HG02763 (cell line): ENCODE data around the gene CRTC1.

Source experiments
- ATAC-seq: cut with Tn5 transposase; IDR thresholded peaks from one replicate; pipeline ENCODE4 v1.9.1; 2021; ENCODE audit warnings: mild to moderate bottlenecking, moderate library complexity; ENCODE audit not compliant: unreplicated experiment

CRTC1 gene, protein sequence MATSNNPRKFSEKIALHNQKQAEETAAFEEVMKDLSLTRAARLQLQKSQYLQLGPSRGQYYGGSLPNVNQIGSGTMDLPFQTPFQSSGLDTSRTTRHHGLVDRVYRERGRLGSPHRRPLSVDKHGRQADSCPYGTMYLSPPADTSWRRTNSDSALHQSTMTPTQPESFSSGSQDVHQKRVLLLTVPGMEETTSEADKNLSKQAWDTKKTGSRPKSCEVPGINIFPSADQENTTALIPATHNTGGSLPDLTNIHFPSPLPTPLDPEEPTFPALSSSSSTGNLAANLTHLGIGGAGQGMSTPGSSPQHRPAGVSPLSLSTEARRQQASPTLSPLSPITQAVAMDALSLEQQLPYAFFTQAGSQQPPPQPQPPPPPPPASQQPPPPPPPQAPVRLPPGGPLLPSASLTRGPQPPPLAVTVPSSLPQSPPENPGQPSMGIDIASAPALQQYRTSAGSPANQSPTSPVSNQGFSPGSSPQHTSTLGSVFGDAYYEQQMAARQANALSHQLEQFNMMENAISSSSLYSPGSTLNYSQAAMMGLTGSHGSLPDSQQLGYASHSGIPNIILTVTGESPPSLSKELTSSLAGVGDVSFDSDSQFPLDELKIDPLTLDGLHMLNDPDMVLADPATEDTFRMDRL

DNA sequence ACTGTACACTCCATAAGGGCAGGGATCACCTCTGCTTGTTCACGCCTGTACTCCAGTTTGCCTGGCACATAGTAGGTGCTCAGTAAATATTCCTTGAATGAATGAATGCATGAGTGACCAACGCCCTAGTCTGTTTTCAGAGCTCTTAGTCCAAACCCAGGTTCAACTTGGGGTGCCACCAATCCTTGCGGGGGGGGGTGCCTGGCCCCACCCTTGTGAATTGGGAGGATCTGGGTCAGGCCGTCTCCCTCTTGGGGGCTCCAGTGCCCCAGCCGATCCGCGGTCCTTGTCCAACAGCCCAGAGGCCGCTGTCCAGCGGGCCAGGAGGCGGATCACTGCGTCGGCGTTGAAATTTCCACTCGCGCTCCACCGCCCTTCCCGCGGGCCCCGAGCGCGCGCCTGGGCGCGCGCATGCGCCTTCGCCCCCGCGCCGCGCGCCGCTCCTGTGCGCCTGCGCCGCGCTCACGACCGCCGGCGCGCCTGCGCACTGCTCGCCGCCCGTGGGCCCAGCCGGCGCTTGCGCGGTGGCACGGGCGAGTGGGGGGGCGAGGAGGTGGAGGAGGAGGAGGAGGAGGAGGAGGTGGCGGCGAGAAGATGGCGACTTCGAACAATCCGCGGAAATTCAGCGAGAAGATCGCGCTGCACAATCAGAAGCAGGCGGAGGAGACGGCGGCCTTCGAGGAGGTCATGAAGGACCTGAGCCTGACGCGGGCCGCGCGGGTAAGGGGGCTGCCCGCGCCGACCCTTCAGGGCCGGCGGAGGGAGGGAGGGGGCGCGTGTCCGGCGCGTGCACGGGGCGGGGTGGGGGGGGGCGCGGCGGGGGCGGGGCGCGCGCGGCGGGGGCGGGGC is at the start of gene CRTC1:
Gene CRTC1 (plus strand): TSS at position 572 of the 849 bp plus-strand sequence. CDS start 23 bp downstream, at position 595.
- ATAC-seq = peak; percentile 79

DNA sequence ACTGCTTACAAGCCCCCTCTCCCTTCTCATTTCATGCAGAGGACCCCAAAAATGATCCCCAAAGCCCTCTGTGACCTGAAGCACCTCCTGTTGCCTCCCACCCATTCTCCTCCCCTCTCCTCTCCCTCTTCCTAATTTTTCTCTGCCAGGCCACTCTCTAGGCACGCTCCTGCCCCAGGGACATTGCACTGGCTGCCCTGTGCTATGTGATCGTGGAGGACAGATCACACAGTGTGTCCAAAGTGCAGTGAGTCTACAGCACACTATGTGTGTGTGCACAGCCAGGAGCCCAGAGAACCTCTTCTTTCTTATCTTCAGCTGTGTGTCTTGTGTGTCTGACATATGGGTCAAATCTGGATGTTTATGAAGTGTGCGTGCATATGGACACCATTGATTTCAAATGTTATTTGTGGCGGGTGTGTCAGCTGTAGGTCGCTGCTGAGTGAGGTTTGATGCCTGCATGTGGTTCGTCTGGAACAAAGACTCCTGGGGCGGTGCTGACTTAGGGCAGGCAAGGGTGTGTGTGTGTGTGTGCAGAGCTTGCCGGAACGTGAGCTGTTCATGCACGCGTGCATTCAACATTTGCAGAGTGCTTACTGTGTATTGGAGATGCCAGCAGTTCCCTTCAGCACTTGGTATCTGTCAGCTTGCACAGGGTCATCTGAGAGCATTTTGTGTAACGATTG is 48.7 kb upstream of the CRTC1 start:
- ATAC-seq = no peak

DNA sequence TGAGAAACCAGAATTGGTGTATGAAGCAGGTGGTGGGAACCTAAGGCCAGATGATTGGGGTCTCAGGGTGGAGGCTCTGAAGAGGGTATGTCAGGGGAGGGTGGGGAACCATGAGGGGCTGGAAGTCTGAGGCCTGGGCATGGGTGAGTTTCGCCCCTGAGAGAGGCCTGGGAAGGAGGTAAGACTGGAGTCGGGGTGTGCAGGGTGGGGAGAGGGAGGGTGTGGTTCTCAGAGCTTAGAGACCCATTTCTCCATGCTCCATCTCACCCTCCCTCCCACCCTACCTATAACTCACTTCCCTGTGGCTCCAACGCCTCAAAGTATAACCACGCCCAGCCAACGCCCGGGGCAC is 47.7 kb upstream of the CRTC1 start:
- ATAC-seq = no peak

DNA sequence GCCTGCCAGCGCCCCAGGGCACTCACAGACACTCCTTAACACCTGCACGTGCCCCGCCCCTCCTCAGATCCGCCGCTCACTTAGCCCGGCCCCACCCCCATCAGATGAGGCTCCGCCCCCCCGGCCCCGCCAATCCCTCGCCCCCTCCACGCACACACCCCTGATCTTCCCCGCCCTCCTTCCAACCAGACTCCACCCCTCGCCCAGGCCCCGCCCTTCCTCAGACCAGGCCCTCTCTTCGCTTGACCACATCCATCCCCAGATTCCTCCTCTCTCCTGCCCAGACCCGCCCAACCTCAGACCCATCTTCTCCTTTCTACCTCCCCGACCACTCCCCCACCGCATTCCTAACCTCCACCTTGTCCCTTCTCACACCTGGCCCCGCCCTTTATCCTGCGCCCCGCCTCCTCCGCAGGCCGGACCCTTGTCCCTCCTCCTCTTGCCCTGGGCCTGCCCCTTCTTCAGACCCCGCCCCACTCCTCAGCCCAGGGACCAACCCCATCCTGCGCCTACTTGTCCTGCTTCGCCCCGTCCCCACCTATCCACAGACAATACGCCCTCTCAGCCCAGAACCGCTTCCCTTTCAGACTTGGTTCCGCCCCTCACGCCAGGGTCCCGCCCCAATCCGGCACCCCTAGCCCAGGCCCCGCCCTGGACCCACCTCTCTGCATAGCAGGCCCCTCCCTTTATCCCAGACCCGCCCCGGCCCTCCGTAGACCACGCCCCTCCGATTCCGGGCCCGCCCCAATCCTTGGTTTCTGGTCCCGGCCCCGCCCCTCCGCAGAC is 47.1 kb upstream of the CRTC1 start:
- peak; percentile 84 for ATAC-seq

DNA sequence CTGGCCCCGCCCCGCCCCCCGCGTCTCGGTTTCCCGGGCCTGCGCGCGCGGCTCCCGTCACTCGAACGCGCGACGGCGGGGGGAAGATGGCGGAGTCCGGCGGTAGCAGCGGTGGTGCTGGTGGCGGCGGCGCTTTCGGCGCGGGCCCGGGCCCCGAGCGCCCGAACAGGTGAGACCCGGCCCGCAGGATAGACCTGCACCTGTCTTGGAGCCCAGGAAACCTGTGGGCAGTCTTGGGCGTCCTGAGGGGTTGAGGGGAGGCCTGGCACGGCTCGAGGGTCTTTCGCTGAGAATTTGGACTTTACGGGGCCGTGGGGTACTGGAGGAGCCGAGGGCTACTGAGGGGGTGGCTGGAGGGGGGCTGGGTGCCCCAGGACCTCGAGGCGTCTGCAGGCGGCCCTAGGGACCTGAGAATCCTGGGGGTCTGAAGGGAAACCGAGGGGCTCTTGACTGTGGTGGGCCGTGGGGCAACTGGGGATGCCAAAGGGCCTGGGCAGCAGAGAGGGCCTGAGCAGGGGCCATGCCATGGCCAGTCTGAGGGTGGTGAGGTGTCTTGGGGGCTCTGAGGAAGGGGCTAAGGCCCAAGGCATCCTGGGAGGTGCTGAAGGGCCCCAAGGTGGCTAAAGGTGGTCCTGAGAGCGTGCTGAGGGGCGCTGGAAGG is 46.4 kb upstream of the CRTC1 start, which contains the start of gene KLHL26:
Gene KLHL26 (plus strand): TSS at position 60 of the 661 bp plus-strand sequence. CDS start 27 bp downstream, at position 87.
- no peak for ATAC-seq

DNA sequence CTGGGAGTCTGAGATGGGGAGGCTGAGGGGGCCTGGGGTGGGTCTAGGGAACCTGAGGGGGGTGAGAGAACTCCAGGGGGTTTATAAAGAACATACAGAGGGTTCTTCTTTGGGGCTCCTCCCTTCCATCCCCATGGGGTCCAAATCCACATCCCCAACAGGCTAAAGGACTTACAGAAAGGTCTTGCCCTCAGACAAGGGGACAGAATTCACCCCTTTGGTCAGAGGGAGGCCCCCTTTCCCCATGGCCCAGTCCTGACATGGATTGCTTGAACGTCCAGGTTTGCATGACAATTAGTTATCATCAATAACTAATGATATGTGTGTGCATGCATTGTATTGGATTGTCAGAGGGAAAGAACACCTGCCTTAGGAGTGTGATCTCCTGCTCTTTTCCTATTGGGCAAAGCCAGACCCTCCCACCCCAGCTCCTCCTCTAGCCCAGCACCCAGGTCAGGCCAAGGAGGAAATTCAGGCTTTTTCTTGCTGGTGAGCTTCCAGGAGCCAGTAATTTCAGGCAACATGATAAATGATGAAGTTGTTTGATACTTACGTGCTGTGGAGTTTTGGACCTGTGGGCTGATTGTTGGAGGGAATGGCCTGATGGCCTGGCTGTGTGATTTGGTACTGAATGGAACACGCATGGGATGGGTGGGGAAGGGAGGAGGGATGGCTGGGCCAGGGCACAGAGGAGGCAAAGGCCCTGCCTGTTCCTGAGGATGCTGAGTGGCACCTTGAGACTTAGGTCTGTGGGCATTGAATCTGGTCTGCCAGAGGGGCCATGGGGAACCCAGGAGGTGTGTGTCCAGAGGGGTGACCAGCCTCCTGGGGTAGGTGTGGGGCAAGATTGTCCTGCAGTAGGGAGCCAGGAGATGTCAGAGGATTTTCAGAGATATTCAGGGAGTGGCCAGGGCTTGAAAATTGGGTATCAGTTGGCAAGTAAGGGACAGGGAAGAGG is 45.5 kb upstream of the CRTC1 start:
- no peak for ATAC-seq

DNA sequence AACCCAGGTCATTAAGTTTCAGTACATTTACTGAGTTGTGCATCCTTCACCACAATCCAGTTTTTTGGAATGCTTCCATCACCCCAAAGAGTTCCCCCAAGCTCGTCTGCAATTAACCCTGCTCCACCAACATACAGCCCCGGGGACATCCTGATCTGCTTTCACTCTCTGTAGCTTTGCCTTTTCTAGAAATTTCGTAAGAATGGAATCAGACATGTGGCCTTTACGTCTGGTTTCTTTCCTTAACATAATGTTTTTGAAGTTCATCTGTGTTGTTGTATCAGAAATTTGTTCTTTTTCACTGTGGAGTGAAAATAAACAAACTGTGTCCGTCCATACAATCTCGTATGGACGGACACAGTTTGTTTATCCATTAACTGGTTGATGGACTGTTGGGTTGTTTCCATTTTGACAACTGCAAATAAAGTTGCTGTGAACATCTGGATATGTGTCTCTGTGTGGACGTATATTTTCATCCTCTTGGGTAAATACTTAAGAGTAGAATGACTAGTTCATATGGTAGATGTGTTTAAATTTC is 43.7 kb upstream of the CRTC1 start:
- ATAC-seq = no peak

DNA sequence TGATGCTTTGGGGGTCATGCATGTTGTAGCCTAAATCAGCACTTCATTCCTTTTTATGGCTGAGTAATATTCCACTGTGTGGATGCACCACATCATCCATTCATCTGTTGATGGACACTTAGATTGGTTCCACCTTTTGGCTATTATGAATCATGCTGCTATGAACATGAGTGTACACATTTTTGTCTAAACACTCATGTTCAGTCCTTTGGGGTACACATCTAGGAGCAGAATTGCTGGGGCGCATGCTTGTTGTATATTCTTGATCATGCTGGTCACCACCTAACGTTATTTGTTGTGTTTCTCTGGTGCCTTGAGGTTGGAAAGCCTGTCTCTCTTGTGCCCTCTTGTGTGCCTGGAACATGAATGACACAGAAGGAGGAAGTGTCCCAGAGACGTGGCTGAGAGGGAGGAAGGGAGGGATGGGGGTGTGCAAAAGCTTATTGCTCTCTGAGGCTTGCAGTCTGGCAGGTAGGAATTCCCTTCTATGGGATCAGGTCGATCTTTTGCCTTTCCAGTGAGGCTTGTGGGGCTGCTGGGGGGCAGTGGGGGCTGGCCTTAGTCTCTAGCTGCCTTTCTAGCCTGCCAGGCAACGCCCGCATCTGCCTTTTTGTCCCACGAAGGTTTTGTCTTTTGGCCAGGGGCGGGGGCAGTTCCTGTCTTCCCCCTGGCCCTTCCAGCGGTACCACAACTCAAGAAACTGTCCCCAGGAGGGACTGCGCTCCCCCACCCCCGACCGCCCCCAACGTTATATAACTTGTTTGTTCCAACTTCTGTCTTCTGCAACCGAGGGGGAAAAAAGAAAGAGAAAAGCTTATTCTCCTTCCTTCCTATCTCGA is 39.1 kb upstream of the CRTC1 start:
- ATAC-seq = no peak

DNA sequence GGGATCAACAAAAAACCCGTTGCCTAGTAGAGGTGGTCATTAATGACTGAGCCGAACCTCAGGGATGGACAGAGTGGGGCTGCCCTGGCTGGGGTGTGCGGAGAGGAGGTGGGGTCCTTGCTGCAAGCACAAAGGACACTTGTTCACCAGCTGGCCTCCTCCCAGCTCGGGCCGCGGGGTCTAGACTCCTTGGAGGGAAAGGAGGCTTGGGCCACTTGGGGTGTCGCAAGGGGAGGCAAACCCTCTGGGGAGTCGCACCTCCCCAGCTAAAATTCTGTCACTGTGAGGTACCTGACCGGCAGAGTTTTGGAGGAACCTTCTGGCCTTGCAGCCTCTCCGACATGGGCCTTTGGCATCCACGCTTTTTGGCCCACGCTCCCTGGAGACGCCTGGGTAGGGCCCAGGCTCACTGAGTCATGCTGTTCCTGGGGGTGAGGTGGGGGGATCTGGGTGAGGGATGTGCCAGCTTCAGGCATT is 38.4 kb upstream of the CRTC1 start:
- ATAC-seq = no peak

DNA sequence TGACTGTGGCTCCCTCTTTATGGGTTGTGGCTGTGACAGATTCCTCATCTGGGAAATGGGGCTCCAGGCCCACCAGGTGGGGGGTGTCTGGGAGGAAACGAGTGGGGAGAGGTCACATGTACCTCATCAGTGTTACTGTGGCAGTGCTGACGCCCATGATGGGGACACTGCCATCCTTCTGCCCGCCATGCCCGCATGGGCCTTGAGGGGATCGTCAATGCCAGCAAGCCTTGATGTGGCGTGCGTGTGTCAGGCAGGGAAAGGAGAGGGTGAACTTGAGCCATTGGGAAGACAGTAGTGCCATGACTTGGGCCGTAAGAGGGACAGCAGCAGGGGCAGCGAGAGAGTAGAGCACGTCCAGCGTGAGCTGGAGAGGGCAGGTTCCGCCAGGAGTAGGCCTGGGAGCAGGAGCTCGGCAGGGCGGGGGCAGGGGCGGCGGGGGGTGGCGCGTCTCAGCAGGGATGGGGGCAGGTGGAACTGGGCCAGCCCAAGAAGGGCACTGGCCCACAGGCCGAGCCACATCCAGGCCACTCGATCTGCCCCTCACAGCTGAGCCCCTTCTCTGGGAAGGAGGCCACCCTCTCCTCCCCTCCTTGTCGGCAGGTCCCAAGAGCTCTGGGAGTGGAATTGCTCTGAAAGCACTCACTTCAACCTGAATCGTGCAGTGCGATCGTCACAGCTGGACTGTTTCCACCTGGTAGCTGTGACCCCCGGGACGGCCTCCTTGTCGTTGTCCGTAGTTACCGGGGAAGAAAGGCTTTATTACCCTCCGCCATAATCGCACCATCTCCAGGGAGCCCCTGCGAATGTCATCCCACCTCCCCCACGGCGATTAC is 36.7 kb upstream of the CRTC1 start:
- no peak for ATAC-seq

DNA sequence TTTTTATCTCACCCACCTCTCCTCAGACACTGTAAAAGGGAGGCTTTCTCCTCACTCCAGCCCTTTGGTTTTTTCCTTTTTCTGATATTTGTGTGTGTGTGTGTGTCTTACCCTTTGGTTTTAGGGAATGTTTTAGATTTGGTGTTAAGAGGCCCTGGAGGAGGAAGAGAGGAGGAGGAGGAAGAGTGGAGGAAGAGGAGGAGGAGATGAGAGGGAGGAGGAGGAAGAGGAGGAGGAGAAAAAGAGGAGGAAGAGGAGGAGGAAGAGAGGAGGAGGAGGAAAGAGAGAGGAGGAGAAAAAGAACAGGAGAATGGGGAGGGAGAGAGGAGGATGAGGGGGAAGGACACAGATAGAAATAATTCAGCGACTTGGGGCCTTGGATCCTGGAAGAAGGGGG is 36.1 kb upstream of the CRTC1 start:
- ATAC-seq = no peak

DNA sequence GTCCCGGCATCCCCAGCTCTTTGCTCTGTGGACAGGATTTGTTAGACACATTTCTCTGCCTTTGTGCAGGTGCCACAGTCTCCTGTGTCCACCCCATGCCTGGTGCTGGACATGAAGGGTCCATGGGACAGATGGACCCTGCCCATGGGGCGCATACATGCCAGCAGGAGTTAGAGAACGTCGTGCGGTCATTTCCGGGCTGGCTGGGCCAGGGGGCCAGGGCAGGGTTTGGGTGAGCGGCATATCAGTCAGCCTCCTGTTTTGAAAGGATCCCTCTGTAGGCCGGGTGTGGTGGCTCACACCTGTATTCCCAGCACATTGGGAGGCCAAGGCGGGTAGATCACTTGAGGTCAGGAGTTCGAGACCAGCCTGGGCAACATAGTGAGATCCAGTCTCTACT is 35.7 kb upstream of the CRTC1 start:
- ATAC-seq = no peak

DNA sequence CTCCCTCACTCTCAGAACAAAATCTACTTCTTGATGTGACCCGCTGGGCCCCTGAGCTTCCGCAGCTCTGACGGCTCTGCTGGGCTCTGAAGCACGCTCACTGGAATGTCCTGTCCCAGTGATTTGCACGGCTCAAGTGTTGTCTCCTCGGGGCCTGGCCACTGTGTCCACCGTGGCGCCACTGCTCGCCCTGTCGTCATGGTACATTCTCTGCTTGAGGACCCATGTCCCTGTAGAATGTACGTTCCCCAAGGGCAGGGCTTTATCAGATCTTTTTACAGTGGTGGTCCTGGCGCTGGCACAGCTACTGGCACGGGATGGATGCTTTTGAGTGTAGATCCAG is 34.5 kb upstream of the CRTC1 start:
- ATAC-seq = no peak

DNA sequence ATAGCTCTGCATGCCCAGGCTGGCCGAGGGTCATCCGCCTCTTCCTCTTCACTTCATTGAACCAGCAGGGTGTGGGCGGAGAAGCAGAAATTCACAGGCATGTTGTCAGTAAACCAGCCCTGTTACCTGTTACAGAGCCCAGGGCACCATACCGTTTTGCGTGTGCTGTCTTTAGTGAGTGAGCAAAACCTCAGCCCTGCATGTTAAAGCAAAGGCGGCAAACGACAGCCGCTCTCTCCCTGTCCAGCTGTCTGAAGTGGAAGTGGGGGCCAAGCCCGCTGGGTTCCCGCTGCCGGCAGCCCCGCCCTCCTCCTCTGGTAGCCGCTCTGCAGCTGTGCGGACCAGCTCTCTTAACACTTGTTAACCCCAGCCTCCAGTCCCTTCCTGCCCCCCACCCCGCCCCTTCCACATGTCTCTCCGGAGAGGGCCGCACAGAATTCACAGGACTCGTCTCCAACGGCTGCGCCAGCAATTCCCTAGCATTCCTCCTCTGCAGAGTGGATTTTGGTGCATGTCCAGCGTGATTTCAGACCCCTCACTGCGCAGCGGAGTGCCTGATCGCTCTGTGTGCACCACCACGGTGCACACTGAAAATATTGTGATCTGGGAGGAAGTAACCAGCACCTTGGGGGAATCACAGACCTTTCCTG is 34.0 kb upstream of the CRTC1 start:
- no peak for ATAC-seq

DNA sequence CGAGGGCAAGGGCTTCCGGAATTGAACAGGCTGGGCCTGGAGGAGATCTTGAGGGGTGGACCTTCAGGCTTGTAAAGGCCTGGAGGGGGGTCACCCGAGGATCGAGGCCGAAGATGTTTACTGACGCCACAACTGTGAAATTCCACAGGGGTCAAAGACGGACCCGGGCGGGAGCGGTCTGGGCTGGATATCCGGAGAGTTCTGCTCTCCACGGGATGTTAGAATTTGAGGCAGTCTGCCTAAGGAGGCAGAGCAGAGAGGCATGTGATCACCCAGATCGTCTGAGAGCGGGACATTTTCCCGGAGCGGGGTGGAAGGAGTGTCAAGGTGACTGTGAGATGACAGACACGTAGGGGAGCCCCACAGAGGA is 33.5 kb upstream of the CRTC1 start:
- ATAC-seq = no peak

DNA sequence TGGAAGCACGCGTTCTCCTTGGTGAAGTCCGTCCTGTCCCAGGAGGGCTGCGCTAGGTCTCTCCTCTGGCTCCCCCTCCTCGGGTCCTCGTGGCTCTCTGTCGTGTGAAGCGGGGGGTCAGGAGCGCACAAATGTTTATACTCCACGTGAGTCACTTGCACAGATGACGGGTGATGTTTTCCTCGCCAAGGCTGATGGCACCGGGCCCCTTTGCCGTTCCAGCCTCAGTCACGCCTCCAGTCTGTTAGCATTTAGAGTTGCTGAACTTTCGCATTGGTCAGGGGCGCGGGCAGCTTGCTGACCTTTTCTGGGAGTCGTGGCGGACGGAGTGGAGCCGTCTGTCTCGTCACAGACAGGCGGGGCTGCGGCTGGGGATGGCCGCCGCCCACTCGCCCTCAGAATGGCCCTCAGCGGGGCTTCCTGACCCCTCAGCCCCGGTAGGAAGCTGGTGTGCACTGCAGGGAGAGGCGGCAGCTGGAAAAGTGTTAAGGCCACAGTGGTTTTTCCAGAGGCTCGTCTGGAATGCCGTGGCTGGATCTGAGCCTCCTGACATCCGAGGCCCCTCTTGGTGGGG is 32.9 kb upstream of the CRTC1 start:
- ATAC-seq = no peak
